Dermis microvascular lymphatic vessel endothelial cell (primary cell): ENCODE data around the gene MADD. TPM values are rescaled to one million over a fixed set of nuclear protein-coding genes. Genes with fewer than 3 reads are reported as not detected.

ENCODE experiments used
- DNase-seq, 2 donors: peaks; one replicate each; pipeline versions ENCODE4 v3.0.0 to v3.0.0-alpha.2; 2010; ENCODE audit warnings: low read depth in 2 of 2
- total RNA-seq: library from RNA; depleted of rRNA; stranded (reverse); fragments of >200 nt; gene quantifications from 2 replicates; pipeline ENCODE4 v1.2.1, GENCODE V29; 2014

MADD gene
- total RNA-seq, 1 donor from 2014 or later: 15.5 TPM

- DNase-seq: no peak
Observed at GRCh38 chr11:47338396-47339241, 68.7 kb downstream of the MADD start.

GRCh38 chr11:47340010-47340409 is 70.1 kb downstream of the MADD start:
- DNase-seq: no peak

GRCh38 chr11:47340980-47341775 is 71.2 kb downstream of the MADD start:
- DNase-seq: no peak

- DNase-seq: no peak
Observed at GRCh38 chr11:47342036-47342803, 72.3 kb downstream of the MADD start.

GRCh38 chr11:47342854-47343253 is 72.9 kb downstream of the MADD start:
- no peak for DNase-seq

GRCh38 chr11:47345890-47346563 is 76.1 kb downstream of the MADD start:
- DNase-seq: no peak

GRCh38 chr11:47347137-47347536 is 77.2 kb downstream of the MADD start:
- DNase-seq: no peak

GRCh38 chr11:47348131-47348802 is 78.3 kb downstream of the MADD start:
- DNase-seq: no peak

- DNase-seq: peak in 1 of 2 donors; percentile 31
Observed at GRCh38 chr11:47348859-47349258, 78.9 kb downstream of the MADD start.

GRCh38 chr11:47349521-47350095 is 79.7 kb downstream of the MADD start:
- DNase-seq: no peak

- no peak for DNase-seq
Observed at GRCh38 chr11:47350315-47350714, 80.4 kb downstream of the MADD start.

GRCh38 chr11:47351156-47352126 is 81.5 kb downstream of the MADD start:
- DNase-seq: no peak

GRCh38 chr11:47352556-47352955 is 82.6 kb downstream of the MADD start, which contains the start of gene MYBPC3:
TSS of gene MYBPC3 (minus strand) at chr11:47352702. CDS start at chr11:47352647, 55 bp downstream.
- DNase-seq: no peak

- no peak for DNase-seq
Observed at GRCh38 chr11:47353978-47354774, 84.2 kb downstream of the MADD start.

- DNase-seq: no peak
Observed at GRCh38 chr11:47354913-47355282, 85.0 kb downstream of the MADD start.

GRCh38 chr11:47355283-47356128 is 85.6 kb downstream of the MADD start:
- DNase-seq: peak; percentile 64 to 86
